SK-N-SH (cell line): ENCODE measurements around the gene BAG3. TPM values are rescaled to one million over a fixed set of nuclear protein-coding genes. Genes with fewer than 3 reads are reported as not detected.

Source experiments
- CTCF ChIA-PET: fragments of 300-600, 350-600 bp; formaldehyde crosslinking; extraction: SDS; loops from one replicate; lab custom pipeline; 2021; lab: Yijun Ruan, JAX
- POLR2A ChIA-PET: fragments of 350-600 bp; sonication (Branson Sonifier 250); formaldehyde crosslinking; extraction: SDS; loops from one replicate; lab custom pipeline; 2020; ENCODE audit warnings: antibody characterized with exemption, inconsistent platforms; lab: Yijun Ruan, JAX
- DNase-seq: peaks from one replicate; pipeline ENCODE4 v3.0.0; 2012
- H2AFZ ChIP-seq: fragments of 200-600 bp; sonication (generic); 2 replicates; pipeline ENCODE4 v1.8.1; 2016; ENCODE audit warnings: antibody characterized with exemption, mild to moderate bottlenecking, low read depth
- H3F3A ChIP-seq: fragments of 200-600 bp; sonication (generic); replicated peaks from 2 replicates; pipeline ENCODE3; 2016; ENCODE audit warnings: antibody characterized with exemption, mild to moderate bottlenecking; ENCODE audit not compliant: insufficient read depth
- H3K27ac ChIP-seq, 2 experiments: fragments of 200-500 bp in 1 of 2; fragments of 200-600 bp in 1 of 2; sonication (Bioruptor generic) in 1 of 2; sonication (generic), shearing (Covaris generic) in 1 of 2; 2 replicates each; pipeline versions ENCODE4 v1.5.1 to v1.6.1; 2014 to 2016; ENCODE audit warnings: low read depth in 2 of 2, inconsistent platforms in 1 of 2, low read length in 1 of 2, mild to moderate bottlenecking in 1 of 2, mixed read lengths in 1 of 2
- H3K27me3 ChIP-seq: fragments of 200-600 bp; sonication (generic), shearing (Covaris generic); 2 replicates; pipeline ENCODE4 v1.6.1; 2016; ENCODE audit warnings: mixed run types; ENCODE audit not compliant: insufficient read depth
- H3K36me3 ChIP-seq, 2 experiments: fragments of 200-500 bp in 1 of 2; fragments of 200-600 bp in 1 of 2; sonication (Bioruptor generic) in 1 of 2; sonication (generic) in 1 of 2; replicated peaks in 1 of 2; 2 replicates each; pipeline versions ENCODE3 to v1.5.1; 2014 to 2016; ENCODE audit warnings: low read length in 1 of 2, mild to moderate bottlenecking in 1 of 2; ENCODE audit not compliant: insufficient read depth in 2 of 2, control insufficient read depth in 1 of 2
- H3K4me1 ChIP-seq, 2 experiments: fragments of 200-500 bp in 1 of 2; fragments of 200-600 bp in 1 of 2; sonication (Bioruptor generic) in 1 of 2; sonication (generic), shearing (Covaris generic) in 1 of 2; 2 replicates each; pipeline versions ENCODE4 v1.5.1 to v1.6.1; 2014 to 2016; ENCODE audit warnings: low read depth in 1 of 2, low read length in 1 of 2, mixed run types in 1 of 2; ENCODE audit not compliant: insufficient read depth in 2 of 2, control insufficient read depth in 1 of 2
- H3K4me2 ChIP-seq: fragments of 200-600 bp; sonication (generic), shearing (Covaris generic); 2 replicates; pipeline ENCODE4 v1.6.1; 2017; ENCODE audit warnings: mixed run types
- H3K4me3 ChIP-seq, 2 experiments: fragments of 200-500 bp in 1 of 2; fragments of 200-600 bp in 1 of 2; sonication (Bioruptor generic) in 1 of 2; sonication (generic), shearing (Covaris generic) in 1 of 2; 2 replicates each; pipeline versions ENCODE4 v1.5.1 to v1.8.1; 2014 to 2016; ENCODE audit warnings: low read depth in 2 of 2, inconsistent platforms in 1 of 2, low read length in 1 of 2, mild to moderate bottlenecking in 1 of 2, mixed read lengths in 1 of 2, moderate library complexity in 1 of 2
- H3K79me2 ChIP-seq: fragments of 200-600 bp; sonication (generic); 2 replicates; pipeline ENCODE4 v1.8.1; 2017; ENCODE audit warnings: mild to moderate bottlenecking; ENCODE audit not compliant: insufficient read depth
- H3K9ac ChIP-seq: fragments of 200-600 bp; sonication (generic); 2 replicates; pipeline ENCODE4 v1.6.1; 2017; ENCODE audit warnings: mixed run types
- H3K9me2 ChIP-seq: fragments of 200-600 bp; sonication (generic); 2 replicates; pipeline ENCODE4 v1.6.1; 2017; ENCODE audit warnings: mixed run types
- H3K9me3 ChIP-seq: fragments of 200-600 bp; sonication (generic); 2 replicates; pipeline ENCODE4 v1.6.1; 2017; ENCODE audit warnings: mixed run types, mild to moderate bottlenecking, moderate library complexity
- H4K20me1 ChIP-seq: fragments of 200-600 bp; sonication (generic); 2 replicates; pipeline ENCODE4 v1.6.1; 2017; ENCODE audit warnings: mild to moderate bottlenecking, mixed run types; ENCODE audit not compliant: insufficient read depth
- EZH2phosphoT487 ChIP-seq: fragments of 200-600 bp; sonication (generic); IDR thresholded peaks from 2 replicates; pipeline ENCODE4 v1.6.1; 2017; ENCODE audit warnings: low read depth, mixed run types, mild to moderate bottlenecking, antibody characterized with exemption, moderate library complexity, borderline replicate concordance
- FOXJ3 ChIP-seq: sonication (generic); formaldehyde crosslinking; IDR thresholded peaks from 2 replicates; pipeline ENCODE4 v1.5.1; 2020; ENCODE audit warnings: mild to moderate bottlenecking, missing genetic modification reagents
- FOXM1 ChIP-seq: IDR thresholded peaks from 2 replicates; pipeline ENCODE4 v1.4.0; 2012; ENCODE audit warnings: low read depth, mild to moderate bottlenecking
- GABPA ChIP-seq: IDR thresholded peaks from 2 replicates; pipeline ENCODE4 v1.4.0; 2012; ENCODE audit warnings: low read depth, mild to moderate bottlenecking
- GATA2 ChIP-seq: sonication (generic); formaldehyde crosslinking; IDR thresholded peaks from 2 replicates; pipeline ENCODE4 v1.5.0; 2020; ENCODE audit warnings: mild to moderate bottlenecking, missing genetic modification reagents
- IRF3 ChIP-seq: fragments of 150-350 bp; IDR thresholded peaks from 2 replicates; pipeline ENCODE4 v1.6.1; 2016; ENCODE audit warnings: mild to moderate bottlenecking, low read depth, low read length
- MAX ChIP-seq: IDR thresholded peaks from 2 replicates; pipeline ENCODE4 v1.4.0; 2012; ENCODE audit warnings: low read depth
- NFIC ChIP-seq: IDR thresholded peaks from 2 replicates; pipeline ENCODE4 v1.4.0; 2012; ENCODE audit warnings: borderline replicate concordance
- PBX3 ChIP-seq: IDR thresholded peaks from 2 replicates; pipeline ENCODE4; 2012
- POLR2AphosphoS5 ChIP-seq: IDR thresholded peaks from 2 replicates; pipeline ENCODE4 v1.6.1; 2012; ENCODE audit warnings: low read depth, low read length
- RAD21 ChIP-seq: IDR thresholded peaks from 2 replicates; pipeline ENCODE4 v1.6.1; 2012; ENCODE audit warnings: mild to moderate bottlenecking, low read length
- RCOR1 ChIP-seq: fragments of 150-350 bp; IDR thresholded peaks from 2 replicates; pipeline ENCODE4 v1.6.1; 2017; ENCODE audit warnings: antibody characterized with exemption, low read length
- REST ChIP-seq: IDR thresholded peaks from 2 replicates; pipeline ENCODE4 v1.6.1; 2012; ENCODE audit warnings: mild to moderate bottlenecking, low read depth, low read length, moderate library complexity
- RFX5 ChIP-seq: IDR thresholded peaks from 2 replicates; pipeline ENCODE4 v1.6.1; 2012; ENCODE audit warnings: mild to moderate bottlenecking, improper control_type of control experiment, low read length
- RXRA ChIP-seq: IDR thresholded peaks from 2 replicates; pipeline ENCODE4 v1.4.0; 2012; ENCODE audit warnings: low read depth, mild to moderate bottlenecking, borderline replicate concordance
- SIN3A ChIP-seq: IDR thresholded peaks from 2 replicates; pipeline ENCODE4 v1.6.1; 2012; ENCODE audit warnings: low read depth, mild to moderate bottlenecking, low read length, moderate library complexity, borderline replicate concordance
- SMC3 ChIP-seq: IDR thresholded peaks from 2 replicates; pipeline ENCODE4 v1.6.1; 2012; ENCODE audit warnings: low read depth, low read length, improper control_type of control experiment
- TAF1 ChIP-seq: IDR thresholded peaks from 2 replicates; pipeline ENCODE4 v1.6.1; 2012; ENCODE audit warnings: low read depth, mild to moderate bottlenecking, low read length, moderate library complexity, borderline replicate concordance
- TCF12 ChIP-seq: IDR thresholded peaks from 2 replicates; pipeline ENCODE4 v1.4.0; 2012
- USF1 ChIP-seq: IDR thresholded peaks from 2 replicates; pipeline ENCODE4 v1.4.0; 2012; ENCODE audit warnings: low read depth, borderline replicate concordance
- YY1 ChIP-seq: IDR thresholded peaks from 2 replicates; pipeline ENCODE4 v1.4.0; 2012; ENCODE audit warnings: low read depth, mild to moderate bottlenecking
- ZBTB33 ChIP-seq: IDR thresholded peaks from 2 replicates; pipeline ENCODE4 v1.4.0; 2012; ENCODE audit warnings: low read depth, borderline replicate concordance
- WGBS: methylation state at CpG from one replicate; pipeline ENCODE4 v1.1.6; 2017; ENCODE audit warnings: low lambda C conversion rate; 5-methylcytosine and 5-hydroxymethylcytosine counted together
- polyA plus RNA-seq, 3 experiments: library from polyadenylated mRNA; depleted of rRNA; stranded (reverse); fragments of >200 nt; gene quantifications; 2 replicates each; pipeline ENCODE4 v1.2.3, GENCODE V29; 2012

Gene BAG3
- polyA plus RNA-seq, 1 of the 3 experiments (the other 2 are of a cell fraction): 9.2 TPM

GRCh38 chr10:119725828-119726675, 74.9 kb downstream of the BAG3 start, which contains the start of gene INPP5F:
Gene INPP5F, plus strand, starts transcription at chr10:119726050. Its CDS starts 213 bp downstream, at chr10:119726263.
- no peaks in the 10 kb centered on the region for H3K9me3 ChIP-seq
- peak within 1 kb of the TSS; percentile 84 for H3K9ac ChIP-seq
- peaks cover 9 to 23% of the 10 kb centered on the region in 2 experiments; a peak in 3 of 4 replicates for H3K4me1 ChIP-seq
- ChIA-PET POLR2A (interaction anchor here (0.6 to 1.1 kb wide), 5 partner anchors 8 to 166 kb away, joined by 3 to 7 read pairs (median 3); partner anchors contain the start of genes MCMBP and SEC23IP), CTCF (interaction anchor here (0.9 to 3.6 kb wide), 5 partner anchors 10 to 136 kb away, joined by 3 to 16 read pairs (median 4); no protein-coding TSS in a partner anchor)
- peaks cover 11% of the 10 kb centered on the region for H3F3A ChIP-seq
- DNase-seq: peak; percentile 100
- WGBS: 2% methylated on average over 23 of the region's 95 CpGs
- peak within 1 kb of the TSS; percentile 78 to 87 for H3K4me3 ChIP-seq
- peak within 1 kb of the TSS; percentile 98 for H3K4me2 ChIP-seq
- H2AFZ ChIP-seq: peak within 1 kb of the TSS; percentile 96
- peaks cover 42% of the 10 kb centered on the region for H3K79me2 ChIP-seq
- H3K9me2 ChIP-seq: no peaks in the 10 kb centered on the region
- H3K27ac ChIP-seq: peak within 1 kb of the TSS; percentile 76 to 85
- no peaks in the 10 kb centered on the region for H3K27me3 ChIP-seq
- no peaks in the 10 kb centered on the region for H4K20me1 ChIP-seq
- H3K36me3 ChIP-seq: peaks cover 0 to 3% of the 10 kb centered on the region in 2 experiments
- TF ChIP-seq SMC3 (no peak), RXRA (no peak), FOXM1 (no peak), RFX5 (no peak), ZBTB33 (no peak), GABPA (peak; percentile 45; the same call in 1 of the 2 replicates), NFIC (no peak), TAF1 (no peak; the same call in 1 of the 2 replicates), TCF12 (no peak), GATA2 (no peak), MAX (no peak), FOXJ3 (CRISPR knock-in tag) (no peak), RCOR1 (no peak), IRF3 (no peak), POLR2AphosphoS5 (no peak; the same call in 1 of the 2 replicates), YY1 (no peak), USF1 (no peak), EZH2phosphoT487 (no peak), SIN3A (0 out of 2 replicates have a peak, but pooled peaks have one; percentile 5), RAD21 (no peak), REST (0 out of 2 replicates have a peak, but pooled peaks have one; percentile 16), PBX3 (no peak)
